ENCODE results near the gene HJURP.

HJURP gene

DNA sequence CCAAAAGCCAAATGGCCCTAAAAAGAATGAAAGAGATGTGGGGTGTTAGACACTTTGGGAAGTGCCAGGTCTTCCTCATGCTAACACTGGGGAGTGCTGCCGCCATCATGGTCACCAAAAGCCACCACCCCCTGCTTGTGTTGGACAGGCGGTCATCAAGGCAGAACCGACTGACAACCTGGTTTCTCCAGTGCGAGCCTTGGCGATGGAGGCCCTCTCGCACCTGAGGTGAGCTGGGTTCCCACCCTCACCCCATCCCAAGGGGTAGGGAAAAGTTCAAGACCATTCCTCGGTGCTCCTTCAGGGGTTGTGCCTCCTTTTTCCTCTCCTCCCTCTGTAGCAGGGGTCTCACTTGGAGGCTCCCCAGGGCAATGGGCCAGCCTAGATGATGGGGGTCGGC lies 42.6 kb downstream of the HJURP start:
- no peak for DNase-seq

DNA sequence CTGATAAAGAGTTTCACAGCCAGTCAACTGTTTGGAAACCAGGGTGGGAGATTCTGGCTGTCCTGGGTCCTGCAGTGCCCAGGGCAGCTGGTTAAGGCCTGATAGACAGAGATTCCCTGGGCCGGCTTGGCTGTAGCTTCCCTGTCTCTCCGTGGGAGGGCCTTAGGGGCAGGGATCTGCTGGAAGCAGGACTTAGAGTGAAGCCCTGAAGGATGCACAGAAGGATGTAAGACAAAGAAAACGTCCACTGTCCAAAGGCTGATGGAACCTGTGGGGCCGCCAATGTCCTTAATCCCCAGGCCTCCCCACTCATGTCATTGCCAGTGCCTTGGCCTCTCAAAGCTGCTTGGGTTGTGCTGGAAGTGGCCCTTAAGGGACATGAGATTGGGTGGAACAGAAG lies 43.2 kb downstream of the HJURP start:
- no peak for DNase-seq

DNA sequence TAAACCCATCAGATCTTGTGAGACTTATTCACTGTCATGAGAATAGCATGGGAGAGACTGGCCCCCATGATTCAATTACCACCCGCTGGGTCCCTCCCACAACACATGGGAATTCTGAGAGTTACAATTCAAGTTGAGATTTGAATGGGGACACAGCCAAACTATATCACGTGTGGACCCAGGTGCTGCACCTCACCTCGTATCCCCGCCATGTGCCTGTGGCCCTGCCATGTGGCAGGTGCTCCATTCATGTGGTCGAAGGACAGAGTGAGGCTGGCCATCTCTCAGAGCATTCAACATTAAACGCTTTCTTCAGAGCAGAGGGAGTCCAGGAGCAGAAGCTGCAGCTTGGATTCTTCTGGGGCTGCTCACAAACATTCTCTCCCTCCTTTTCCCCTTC lies 44.0 kb downstream of the HJURP start:
- DNase-seq = no peak

DNA sequence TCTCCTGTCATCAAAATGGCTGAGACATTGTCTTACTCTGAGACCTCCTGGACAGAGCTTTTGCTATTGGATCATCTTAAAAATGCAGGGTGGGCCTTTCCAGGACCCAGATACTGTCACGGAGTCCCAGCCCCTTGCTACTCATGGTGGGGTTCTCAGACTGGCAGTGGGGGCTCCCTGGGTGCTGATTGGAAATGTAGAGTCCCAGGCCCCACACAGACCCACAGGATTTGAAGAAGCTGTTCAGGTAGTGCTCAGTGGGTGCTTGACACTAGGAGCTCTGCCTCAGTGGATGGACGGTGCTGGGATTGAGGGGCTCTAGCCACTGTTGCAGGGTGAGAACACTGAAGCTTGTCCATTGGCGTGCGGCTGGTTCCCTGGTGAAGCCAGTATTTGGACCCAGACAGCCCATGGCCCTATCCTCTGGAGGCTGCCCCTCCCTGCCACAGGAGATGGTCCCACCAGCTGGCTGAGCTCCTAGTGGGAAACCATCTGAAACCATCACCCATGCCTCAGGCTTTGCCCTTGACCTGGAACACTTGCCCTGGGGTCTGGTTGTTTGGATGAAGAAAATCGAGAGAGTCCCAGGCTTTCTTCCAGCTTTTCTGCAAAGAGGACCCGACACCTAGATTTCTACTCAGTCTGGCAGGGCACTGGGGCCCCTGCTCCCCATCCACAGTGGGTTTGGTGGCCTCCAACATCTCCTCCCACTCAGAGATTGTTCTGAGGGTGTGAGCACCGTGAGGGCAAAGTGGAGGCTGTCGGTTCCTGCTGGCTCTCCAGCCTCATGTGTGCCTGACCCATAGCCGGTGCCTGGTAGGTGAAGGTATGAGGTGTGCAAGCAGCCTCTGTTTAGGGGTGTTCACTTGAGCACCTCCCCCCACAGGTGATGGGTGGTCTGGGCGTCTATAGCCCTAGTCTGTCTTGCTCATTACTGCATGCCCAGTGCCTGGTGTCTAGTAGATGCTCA lies 46.1 kb downstream of the HJURP start:
- no peak for DNase-seq

DNA sequence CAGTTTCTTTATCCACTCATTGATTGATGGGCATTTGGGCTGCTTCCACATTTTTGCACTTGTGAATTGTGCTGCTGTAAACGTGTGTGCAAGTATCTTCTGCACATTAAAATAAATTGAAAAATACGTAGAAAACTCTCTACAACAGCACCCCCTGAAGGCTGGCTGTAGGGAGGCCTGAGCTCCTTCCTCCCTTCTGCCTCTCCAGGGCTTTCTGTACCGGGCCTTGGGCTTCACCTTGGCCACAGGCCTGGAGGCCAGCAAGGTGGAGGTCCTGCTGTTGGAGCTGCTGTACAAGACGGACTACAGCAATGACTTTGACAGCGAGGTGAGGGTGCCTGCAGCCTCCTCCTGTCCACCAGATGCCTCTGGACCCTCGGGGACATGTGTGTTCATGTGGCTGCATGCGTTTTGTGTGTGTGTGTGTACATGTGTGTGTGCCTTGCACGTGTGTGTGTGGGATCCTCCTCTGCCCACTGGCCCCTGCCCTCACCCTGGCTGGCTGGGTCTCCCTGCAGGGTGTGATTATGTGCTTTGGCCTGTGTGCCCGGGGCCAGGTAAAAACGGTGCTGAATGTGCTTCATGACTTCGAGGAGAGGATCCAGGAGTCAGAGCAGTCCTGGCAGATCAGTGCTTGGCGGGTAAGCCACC lies 47.0 kb downstream of the HJURP start:
- DNase-seq = no peak

DNA sequence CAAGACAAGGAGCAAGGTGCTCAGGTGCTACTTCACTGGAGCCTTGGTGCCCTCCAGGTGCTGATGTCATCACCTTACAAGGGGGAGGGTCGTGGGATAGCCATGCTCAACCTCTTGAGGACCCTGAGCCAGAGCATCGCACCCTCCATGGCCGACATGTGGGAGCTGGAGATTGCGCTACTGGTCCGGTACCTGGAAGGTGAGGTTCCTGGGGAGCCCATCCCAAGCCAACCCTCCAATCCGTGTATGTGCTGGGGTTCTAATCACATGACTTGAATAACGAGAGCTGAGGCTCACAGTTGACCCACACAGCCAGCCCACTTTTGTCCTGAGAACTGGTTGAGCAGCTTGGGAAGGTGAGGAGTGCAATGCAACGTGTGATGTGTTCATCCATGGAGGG lies 50.3 kb downstream of the HJURP start:
- no peak for DNase-seq

DNA sequence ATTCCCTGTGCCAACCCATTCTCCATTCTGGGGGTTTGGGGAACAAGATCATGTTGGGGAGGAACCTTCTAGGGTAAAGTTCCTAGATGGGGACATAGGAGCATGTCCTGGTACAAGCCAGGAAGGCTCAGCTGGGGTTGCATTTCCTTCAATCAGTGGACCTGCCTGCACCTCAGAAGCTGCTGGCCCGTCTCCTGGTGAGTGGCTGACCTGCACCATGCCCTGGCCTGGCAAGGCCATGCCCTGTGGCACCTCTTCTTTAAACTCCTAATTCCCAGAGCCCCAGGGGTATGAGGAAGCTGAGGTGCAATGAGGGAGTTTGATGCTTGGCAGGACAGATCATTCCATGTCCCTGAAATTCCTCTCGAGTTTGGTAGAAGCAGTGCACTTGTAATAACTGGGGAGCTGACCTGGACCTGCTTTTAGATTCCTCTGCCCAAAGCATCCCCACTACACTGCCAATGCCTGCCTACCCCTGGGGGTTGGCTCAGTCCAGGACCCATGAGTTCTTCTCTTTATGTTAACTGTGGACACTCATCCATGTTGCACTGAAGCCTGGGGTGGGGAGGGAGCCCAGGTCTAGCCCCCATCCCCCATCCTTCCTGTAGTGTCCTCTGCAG lies 50.9 kb downstream of the HJURP start:
- DNase-seq = no peak

DNA sequence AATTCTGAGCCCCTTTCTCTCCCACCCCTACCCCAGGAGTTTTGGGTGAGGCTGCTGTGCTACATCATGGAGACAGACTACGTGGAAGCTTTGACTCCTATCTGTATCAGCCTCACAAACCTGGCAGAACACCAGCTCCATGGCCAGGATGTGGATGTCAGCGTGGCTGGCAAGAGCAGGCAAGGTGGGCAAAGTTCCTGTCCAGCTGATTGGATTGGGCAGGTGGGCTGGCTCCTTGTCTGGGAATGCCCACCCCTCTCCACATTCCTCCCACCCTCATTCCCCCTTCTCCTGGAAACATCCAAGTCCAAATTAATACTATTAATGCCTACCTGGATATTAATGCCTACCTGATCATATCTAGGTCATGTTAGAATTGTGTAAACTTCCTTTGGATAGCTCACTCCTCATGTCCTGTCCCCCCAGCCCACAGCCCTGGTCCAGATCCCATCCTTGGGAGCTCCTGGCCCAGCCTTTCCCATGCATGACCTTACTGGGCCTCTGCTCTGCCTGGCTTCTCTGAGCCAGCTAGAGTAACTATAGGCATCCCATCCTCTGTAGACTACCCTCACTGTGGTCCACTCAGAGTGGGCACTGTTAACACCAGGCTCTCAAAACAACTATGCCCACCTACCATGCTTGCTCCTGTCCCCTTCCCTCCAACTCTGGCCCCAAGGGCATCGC lies 52.1 kb downstream of the HJURP start:
- no peak for DNase-seq

DNA sequence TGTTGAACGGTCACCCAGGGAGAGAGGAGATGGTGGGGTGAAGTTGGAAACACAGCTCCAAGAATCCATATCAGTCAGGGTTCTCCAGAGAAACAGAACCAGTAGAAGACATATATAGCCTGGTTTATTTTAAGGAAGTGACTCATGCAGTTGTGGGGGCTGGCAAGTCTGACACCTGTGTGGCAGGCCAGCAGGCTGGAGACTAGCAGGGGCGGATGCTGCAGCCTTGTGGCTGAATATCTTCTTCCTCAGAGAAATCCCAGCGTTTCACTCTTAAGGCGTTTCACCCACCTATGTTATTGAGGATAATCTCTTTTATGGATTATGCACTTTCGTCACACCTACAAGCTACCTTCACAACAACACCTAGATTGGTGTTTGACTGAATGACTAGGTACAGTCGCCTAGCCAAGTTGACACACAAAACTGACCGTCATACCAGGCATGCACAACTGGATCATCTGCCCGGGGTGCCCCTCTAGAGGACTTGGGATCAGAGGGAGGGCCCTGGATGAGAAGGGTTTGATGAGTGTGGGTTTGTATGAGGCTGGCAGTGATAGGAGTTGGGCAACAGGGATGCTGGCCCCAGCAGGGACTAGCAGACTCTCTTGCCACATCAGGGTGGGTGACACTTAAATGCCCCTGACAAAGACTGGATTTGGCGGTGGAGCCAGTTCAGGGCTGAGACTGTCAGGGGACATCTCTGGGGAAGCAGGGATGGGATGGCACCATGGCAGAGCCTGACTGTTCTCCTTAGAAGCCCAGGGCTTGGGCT lies 52.8 kb downstream of the HJURP start:
- no peak for DNase-seq

DNA sequence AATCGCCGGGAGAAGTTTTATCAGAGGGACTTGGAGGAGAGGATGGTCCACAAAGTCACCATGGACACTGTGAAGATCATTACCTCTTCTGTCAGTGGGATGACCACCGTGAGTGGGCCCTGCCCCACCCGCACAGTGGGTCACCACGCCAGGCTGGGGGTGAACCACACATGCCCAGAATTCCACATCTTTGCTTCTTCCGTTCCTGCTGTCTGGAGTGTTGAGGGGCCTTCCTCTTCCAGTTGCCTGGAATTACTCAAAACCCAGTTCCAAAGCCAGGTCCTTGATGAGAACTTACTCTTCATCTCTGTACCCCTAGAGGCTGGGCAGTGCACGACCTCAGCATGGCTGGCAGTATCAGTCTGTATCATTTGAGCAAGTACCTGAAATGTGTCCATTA lies 54.1 kb downstream of the HJURP start:
- DNase-seq = no peak

DNA sequence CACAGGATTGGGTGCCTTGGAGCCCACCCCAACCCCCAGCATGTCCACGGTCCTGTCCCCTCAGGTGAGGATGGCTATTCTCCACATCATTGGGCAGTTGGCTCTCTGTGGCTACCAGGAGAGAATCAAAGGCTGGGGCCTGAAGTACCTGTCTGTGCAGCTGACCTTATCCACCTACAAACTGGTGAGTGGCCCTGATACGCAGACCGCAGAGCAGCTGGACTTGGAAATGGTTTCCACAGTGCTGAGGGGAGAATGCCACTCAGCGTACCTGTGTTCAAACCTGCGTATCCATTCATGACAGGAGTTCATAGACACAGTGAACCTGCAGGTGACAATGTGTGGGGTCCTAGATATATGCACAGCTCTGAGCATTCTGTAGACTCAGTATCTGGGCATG lies 54.6 kb downstream of the HJURP start:
- no peak for DNase-seq

DNA sequence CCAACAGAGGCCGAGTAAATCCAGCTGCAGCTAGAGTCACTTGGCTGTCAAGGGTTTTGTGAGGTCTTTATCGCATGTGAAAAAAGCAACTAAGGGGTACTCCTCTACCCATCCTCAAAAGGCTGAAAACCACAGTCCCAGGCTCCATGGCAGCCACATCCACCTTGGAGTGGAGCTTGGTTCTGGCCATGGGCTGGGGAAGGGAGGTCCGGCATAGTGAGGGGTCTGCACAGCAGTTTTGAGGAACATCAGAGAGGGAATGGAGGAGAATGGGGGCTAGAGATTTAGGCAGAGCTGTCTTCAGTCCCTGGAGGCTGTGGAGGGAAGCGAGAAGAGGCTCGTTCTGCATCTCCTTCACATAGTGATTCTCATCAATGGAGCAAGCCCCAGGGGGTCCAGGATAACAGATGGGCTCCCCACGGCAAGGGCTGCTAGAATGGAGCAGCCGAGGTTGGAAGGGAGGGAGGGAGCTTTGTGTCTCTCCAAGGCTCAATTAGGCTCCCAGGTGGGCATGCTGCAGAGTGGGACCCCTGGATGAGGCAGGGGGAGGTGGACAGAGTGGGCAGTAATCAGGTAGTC lies 55.2 kb downstream of the HJURP start:
- DNase-seq = no peak

DNA sequence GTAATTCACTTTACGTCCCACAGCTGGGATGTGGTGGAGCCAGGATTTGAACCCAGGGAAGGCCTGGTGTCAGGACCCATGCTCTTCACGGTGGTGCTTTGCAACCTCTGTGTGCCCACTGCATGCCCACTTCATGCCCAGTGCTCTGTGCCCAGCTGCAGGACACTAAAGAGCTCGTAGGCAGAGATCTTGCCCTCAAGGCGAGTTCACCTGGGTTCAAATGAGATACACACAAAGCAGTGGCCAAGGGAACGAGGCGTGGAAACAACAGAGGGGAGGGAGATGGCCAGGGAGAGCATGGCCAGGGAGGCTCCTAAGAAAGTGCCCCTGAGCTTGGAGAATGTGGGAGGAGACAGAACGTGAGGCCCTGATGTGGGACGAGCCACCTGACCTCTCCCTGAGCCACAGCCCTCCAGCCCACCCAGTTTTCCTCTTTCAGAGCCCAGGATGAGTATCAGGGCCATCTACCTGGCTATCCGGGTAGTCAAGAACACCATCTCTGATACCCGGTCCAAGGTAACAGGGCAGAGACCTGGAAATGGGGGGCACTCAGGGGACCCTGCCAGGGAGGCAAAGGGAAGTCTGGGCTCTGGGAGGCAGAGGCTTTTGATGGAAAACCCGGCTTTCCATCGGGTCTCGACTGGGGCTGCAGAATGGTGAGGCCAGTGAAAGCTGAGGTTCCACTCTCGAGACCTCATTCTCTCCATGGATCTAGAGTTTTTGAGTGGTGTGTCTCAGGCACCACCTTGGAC lies 55.8 kb downstream of the HJURP start:
- DNase-seq = no peak

DNA sequence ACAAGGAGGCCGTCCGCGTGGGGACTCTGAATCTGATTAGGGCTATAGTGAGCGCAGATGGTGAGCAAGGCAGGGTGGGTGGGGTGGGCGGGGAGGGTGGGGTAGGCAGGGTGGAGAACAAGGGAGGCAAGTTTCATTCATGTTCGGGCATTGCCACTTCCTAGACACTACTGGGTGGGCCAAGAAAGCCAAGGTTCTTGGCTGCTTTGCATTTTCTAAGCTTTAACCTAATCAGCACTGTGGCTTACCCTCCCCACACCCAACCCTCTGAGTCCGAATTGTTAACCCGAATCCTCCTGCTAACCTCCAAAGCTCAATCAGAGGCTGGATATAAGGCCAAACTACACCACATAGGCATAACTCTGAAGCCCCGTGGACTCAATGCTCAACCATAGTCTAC lies 58.1 kb downstream of the HJURP start:
- no peak for DNase-seq

DNA sequence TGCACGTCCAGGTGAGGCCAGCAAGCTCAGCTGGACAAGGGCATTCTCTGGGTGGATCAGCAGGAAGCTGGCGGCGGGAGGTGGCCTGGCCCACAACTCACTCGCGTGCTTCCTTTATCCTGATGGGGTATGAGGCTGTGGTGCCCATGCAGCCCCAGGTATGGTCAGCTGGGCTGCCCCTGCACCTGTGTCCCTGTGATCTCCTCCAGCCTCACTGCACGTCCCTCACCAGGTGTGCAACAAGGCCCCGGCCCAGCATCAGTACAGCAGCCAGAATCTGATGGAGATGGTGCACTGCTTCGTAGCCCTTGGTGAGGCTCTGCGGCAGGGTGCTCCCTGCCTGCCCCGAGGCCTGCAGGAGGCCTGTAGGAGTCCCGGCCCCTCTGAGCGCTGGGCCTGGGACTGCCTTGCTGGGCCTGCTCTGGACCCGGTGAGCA lies 58.6 kb downstream of the HJURP start:
- DNase-seq = no peak

DNA sequence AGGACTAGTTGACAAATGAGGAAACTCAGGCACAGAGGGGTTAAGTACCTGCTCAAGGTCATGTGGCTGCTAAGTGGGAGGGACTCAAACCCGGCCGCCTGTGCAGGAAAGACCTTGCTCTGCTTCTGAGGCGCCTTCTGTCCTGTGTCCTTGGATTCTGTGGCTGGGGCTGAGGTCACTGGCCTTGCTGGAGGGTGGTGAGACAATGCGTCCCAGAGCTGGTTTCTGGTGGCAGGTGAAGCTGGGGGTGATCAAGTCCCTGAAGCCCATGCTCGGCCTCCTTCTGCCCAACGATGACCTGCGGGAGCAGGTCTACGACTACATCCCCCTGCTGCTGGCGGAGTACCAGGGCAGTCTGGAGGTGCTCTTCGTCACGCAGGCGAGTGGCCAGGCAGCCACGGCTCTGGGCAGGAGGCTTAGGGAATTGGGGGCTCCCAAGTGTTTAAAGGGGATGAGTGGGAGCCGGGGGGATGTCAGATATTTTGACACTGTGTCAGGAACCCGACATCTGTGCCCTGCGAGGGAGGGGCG lies 60.1 kb downstream of the HJURP start:
- no peak for DNase-seq

DNA sequence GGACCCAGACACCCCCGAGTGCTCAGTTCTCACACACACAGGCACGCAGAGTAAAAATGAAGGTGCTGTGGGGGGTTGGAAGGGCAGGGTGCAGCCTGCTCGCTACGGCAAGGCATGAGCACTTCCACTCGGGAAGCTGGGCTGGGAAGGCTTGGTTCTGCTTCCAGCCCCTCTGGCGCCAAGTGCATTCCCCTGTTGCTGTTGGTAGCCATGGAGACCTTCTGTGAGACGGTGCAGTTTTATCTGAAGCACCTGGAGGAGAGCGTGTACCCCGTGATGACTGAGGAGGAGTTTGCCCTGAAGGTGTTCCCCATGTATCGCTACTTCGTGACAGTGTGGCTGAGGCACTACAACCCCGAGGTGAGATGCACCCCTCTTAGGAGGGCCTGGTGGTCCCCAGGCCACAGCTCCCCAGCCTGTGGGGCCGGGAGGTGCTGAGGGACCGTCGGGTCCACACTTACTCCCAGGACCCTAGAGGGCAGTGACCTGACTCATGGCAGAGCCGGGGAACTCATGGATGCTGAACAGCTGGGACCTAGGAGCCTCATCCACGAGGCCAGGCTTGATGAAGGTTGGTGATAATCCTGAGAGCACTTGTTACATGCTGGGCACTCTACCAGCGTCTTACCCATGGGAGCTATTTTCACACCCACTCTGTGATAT lies 60.7 kb downstream of the HJURP start:
- no peak for DNase-seq

DNA sequence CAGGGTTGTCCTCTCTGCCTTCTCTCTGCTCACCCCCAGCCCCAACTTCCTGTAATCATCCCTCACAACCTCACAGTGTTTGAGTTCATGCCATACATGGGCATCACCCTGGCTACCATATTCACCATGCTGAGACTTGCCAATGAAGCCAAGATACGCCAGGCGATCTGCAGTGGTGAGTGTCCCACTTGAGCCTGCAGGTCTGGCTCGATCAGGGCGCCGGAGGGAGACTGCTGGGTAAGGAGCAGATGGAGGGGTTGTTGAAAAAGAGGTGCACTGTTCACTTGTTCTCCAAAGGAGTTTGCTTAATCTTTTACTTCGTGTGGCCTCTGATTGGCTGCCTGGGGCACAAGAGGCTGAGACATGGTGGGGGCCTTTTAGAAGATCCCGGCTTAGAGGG lies 61.6 kb downstream of the HJURP start:
- DNase-seq = no peak

DNA sequence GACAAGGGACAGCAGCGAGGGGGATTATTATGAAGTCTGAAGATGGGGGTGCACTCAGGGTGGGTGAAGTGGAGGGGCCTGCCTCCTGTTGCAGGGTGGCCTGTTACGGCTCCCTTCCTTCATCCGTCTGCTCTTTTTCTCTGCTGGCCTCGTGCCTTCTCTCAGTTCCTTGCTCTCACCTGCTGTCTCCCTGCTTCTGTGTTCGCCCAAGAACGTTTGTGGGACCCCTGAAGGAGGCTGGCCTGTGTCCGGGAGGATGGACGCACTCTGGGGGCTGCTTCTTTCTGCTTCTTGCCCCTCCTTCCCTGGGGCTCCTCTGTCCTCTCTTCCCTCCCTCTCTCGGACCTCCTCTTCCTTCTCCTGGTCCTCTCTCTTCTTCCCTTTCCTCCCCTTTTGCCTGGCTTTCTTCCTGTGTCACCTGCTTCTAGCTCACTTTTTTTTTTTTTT lies 62.4 kb downstream of the HJURP start:
- no peak for DNase-seq

DNA sequence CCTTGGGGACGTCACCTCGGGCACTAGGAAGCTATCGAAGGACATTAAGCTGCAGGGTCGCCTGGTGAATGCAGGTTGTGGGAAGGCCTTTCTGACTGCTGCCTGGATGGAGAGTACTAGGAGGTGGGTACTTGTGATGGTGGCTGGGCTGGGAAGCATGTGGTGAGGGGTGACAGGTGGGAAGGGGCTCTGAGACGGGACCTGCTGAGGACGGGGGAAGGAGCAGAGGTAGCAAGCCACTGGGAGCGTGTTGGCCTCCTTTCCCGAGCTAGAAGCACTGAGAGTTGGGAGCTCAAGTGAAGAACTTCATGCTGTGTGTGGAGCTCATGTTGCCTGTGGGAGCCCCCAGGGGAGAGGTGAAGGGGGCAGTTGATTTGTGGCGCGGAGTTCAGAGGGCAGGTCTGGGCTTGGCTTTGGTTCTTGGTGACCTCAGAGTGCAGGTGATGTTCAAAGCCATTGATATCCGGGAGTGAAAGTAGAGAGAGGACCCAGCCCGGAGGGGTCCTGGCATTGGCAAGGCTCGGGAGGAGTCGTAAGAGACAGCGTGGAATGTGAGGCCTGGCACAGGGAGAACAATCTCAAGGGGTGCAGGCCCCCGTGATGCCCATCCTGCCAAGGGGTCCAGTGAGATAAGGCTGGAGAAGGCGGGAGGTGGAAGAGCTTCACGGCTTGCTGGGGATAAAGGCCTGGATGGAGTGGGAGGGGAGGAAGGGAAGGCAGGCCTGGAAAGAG lies 63.0 kb downstream of the HJURP start:
- DNase-seq = no peak

All from NCI-H2227 treated with DMSO at 0.1 percent for 48 hours (cell line).